ENCODE results near the gene HCRTR1. TPM values are rescaled to one million over a fixed set of nuclear protein-coding genes. Genes with fewer than 3 reads are reported as not detected.

The HCRTR1 gene
- total and polyA plus RNA-seq, 10 of the 15 experiments (the other 5 are each of a cell fraction or from before 2014, with no cell fraction given): not detected

DNA sequence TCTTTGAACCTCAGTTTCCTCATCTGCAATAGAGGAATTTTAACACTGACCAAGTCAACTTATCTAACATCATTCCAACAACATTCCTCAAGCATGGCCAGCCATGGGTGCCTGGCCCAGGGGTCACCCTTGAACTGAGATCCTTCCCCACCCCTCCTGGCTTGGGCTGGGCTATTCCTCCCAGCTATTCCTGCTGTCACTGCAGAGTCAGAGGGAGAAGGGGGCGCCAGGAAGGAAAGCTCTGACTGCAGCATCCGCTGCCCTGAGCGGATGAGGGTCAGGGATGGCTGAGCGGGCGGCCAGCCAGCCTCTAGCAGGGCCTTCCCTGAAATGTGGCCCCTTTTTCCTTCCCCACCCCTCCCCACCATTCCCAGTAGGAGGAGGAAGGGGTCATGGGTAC, 38.1 kb upstream of the HCRTR1 start (continued):
- no peak for TF ChIP-seq SMAD1 (IDR thresholded peaks at IDR 0.05; ENCODE audit: low read depth, partially characterized antibody)
- TF ChIP-seq NR2C2 (IDR thresholded peaks at IDR 0.05; ENCODE audit: borderline replicate concordance, control insufficient read depth, insufficient read length, low read depth): no peak
- no peak for TF ChIP-seq CREB1 (IDR thresholded peaks at IDR 0.05; ENCODE audit: low read depth)

DNA sequence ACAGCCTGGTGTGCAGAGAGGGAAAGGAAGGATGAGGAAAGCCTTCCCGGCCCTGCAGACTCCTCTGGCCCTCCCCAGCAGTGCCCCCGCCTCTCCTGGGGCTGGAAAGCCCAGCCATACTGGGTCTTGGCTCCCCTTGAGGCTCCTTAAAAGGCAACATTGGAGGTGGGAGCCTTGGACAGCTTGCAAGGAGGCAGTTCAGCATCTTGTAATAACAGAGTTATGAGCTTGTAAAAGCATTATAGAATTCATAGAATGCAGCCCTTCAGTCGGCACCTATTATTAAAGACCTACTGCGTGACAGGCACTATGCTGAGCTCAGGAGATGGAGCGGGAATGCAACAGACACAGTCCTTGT, 37.0 kb upstream of the HCRTR1 start:
- in situ Hi-C loops (cut with MboI): no loop called here
- Histone ChIP-seq H3K4me3 (no peak overlapping the region), H3K9me3 (replicated peaks; ENCODE audit: control insufficient read depth, insufficient read depth, low read length) (no peaks in the 10 kb centered on the region), H3K36me3 (ENCODE audit: control insufficient read depth in 2 of 2, insufficient read depth in 2 of 2, low read length in 1 of 2) (no peaks in the 10 kb centered on the region), H3K27me3 (replicated peaks in 1 of 2; ENCODE audit: control insufficient read depth in 2 of 2, insufficient read depth in 2 of 2, low read length in 1 of 2) (peaks cover 0 to 3% of the 10 kb centered on the region in 2 experiments; a peak in 2 of 4 replicates), H3K4me1 (ENCODE audit: control insufficient read depth, insufficient read depth, low read length) (no peaks in the 10 kb centered on the region), H3K4me2 (ENCODE audit: control insufficient read depth, insufficient read depth) (no peak overlapping the region), H4K20me1 (ENCODE audit: control insufficient read depth, insufficient read depth) (no peaks in the 10 kb centered on the region), H3K9ac (ENCODE audit: control insufficient read depth, insufficient read depth, low read length) (no peak overlapping the region), H3K27ac (ENCODE audit: control insufficient read depth, insufficient read depth) (no peak overlapping the region), H2AFZ (ENCODE audit: control insufficient read depth, low read depth, low read length) (no peak overlapping the region), H3K79me2 (ENCODE audit: control insufficient read depth, insufficient read depth, low read length) (no peaks in the 10 kb centered on the region)
- DNase-seq (ENCODE audit: low read depth, low spot score) (no peak), ATAC-seq (no peak), FAIRE-seq (no peak)
- ChIA-PET CTCF (interaction anchor here (0.8 to 1.4 kb wide), 4 partner anchors 11 to 208 kb away, joined by 3 to 6 read pairs (median 4); no protein-coding TSS in a partner anchor), POLR2A (no interaction called here), SMC1A (ENCODE audit: uncharacterized antibody, unreplicated experiment) (interaction anchor here (0.7 to 1.3 kb wide), 3 partner anchors 15 to 186 kb away, joined by 3 read pairs; no protein-coding TSS in a partner anchor), RAD21 (ENCODE audit: unreplicated experiment) (no interaction called here)
- intact Hi-C loops (cut with micrococcal nuclease; ENCODE audit: unreplicated experiment): no loop called here
- no peak for TF ChIP-seq MYB (IDR thresholded peaks at IDR 0.05; ENCODE audit: borderline replicate concordance, low read depth, low read length)
- TF ChIP-seq SMAD1 (IDR thresholded peaks at IDR 0.05; ENCODE audit: low read depth, partially characterized antibody): no peak
- BruUV-seq (replicated peaks): no TSS peak
- WGBS (ENCODE audit: insufficient coverage, insufficient replicate concordance, low lambda C conversion rate, missing lambda C conversion rate): 30% methylated on average over 5 of the region's 5 CpGs

GRCh38 chr1:31580891-31581603, 36.4 kb upstream of the HCRTR1 start:
- no peak for FAIRE-seq
- in situ Hi-C loops (cut with MboI): no loop called here
- RAD21 ChIA-PET (ENCODE audit: unreplicated experiment): no interaction called here
- no peak for TF ChIP-seq RB1 (IDR thresholded peaks at IDR 0.05; ENCODE audit: borderline replicate concordance)
- TF ChIP-seq NFYA (IDR thresholded peaks at IDR 0.05; ENCODE audit: borderline replicate concordance, low read depth, low read length): no peak
- TF ChIP-seq HDGF (IDR thresholded peaks at IDR 0.05): no peak
- TF ChIP-seq RFX5 (IDR thresholded peaks at IDR 0.05; ENCODE audit: low read depth, low read length): no peak
- no peak for TF ChIP-seq SKIL (IDR thresholded peaks at IDR 0.05; ENCODE audit: low read depth, poor library complexity, severe bottlenecking)
- TF ChIP-seq CHD4 (IDR thresholded peaks at IDR 0.05): no peak
- no peak for TF ChIP-seq ETV6 (conservative IDR thresholded peaks at IDR 0.05 in 1 of 2, IDR thresholded peaks at IDR 0.05 in 1 of 2; ENCODE audit: borderline replicate concordance in 1 of 2, low read depth in 1 of 2)

More at GRCh38 chr1:31580891-31581603, 36.4 kb upstream of the HCRTR1 start:
- ChIA-PET CTCF (interaction anchor here (0.8 to 1.4 kb wide), 4 partner anchors 10 to 208 kb away, joined by 3 to 6 read pairs (median 4); no protein-coding TSS in a partner anchor), SMC1A (ENCODE audit: uncharacterized antibody, unreplicated experiment) (interaction anchor here (0.7 to 1.3 kb wide), 3 partner anchors 16 to 186 kb away, joined by 3 read pairs; no protein-coding TSS in a partner anchor), POLR2A (no interaction called here)
- Histone ChIP-seq H3K36me3 (ENCODE audit: control insufficient read depth in 2 of 2, insufficient read depth in 2 of 2, low read length in 1 of 2) (no peaks in the 10 kb centered on the region), H3K27ac (ENCODE audit: control insufficient read depth, insufficient read depth) (no peak overlapping the region), H3K27me3 (replicated peaks in 1 of 2; ENCODE audit: control insufficient read depth in 2 of 2, insufficient read depth in 2 of 2, low read length in 1 of 2) (peaks cover 0 to 3% of the 10 kb centered on the region in 2 experiments; a peak in 2 of 4 replicates), H2AFZ (ENCODE audit: control insufficient read depth, low read depth, low read length) (no peak overlapping the region), H3K4me1 (ENCODE audit: control insufficient read depth, insufficient read depth, low read length) (no peaks in the 10 kb centered on the region), H3K9ac (ENCODE audit: control insufficient read depth, insufficient read depth, low read length) (no peak overlapping the region), H3K4me3 (no peak overlapping the region), H3K79me2 (ENCODE audit: control insufficient read depth, insufficient read depth, low read length) (no peaks in the 10 kb centered on the region), H3K4me2 (ENCODE audit: control insufficient read depth, insufficient read depth) (no peak overlapping the region), H3K9me3 (replicated peaks; ENCODE audit: control insufficient read depth, insufficient read depth, low read length) (no peaks in the 10 kb centered on the region), H4K20me1 (ENCODE audit: control insufficient read depth, insufficient read depth) (no peaks in the 10 kb centered on the region)
- BruUV-seq (replicated peaks): no TSS peak
- intact Hi-C loops (cut with micrococcal nuclease; ENCODE audit: unreplicated experiment): no loop called here
- 15% methylated on average over 15 of the region's 15 CpGs for WGBS (ENCODE audit: insufficient coverage, insufficient replicate concordance, low lambda C conversion rate, missing lambda C conversion rate)
- ATAC-seq: no peak
- no peak for DNase-seq (ENCODE audit: low read depth, low spot score)
